CD4-positive, alpha-beta memory T cell (primary cell): Measurements from ENCODE around the gene GNAL. TPM values are rescaled to one million over a fixed set of nuclear protein-coding genes. Genes with fewer than 3 reads are reported as not detected.

Experiments
- CTCF ChIA-PET: fragments of 350-600 bp; sonication (Branson Sonifier 250); formaldehyde crosslinking; loops from one replicate; lab custom pipeline; 2021; ENCODE audit warnings: inconsistent platforms; ENCODE audit not compliant: partially characterized antibody; lab: Charles Lee
- POLR2A ChIA-PET: fragments of 350-600 bp; sonication (Branson Sonifier 250); formaldehyde crosslinking; loops from one replicate; lab custom pipeline; 2021; ENCODE audit not compliant: partially characterized antibody; lab: Charles Lee
- DNase-seq, 5 donors: peaks; one replicate each; pipeline versions ENCODE4 v3.0.0 to v3.0.0-alpha.2; 2020 to 2022; ENCODE audit warnings: mixed read lengths in 1 of 5
- H3K27ac ChIP-seq: one replicate; pipeline ENCODE4 v1.7.0; 2013; ENCODE audit warnings: low read depth, low read length
- H3K27me3 ChIP-seq: 2 replicates; pipeline ENCODE4 v1.7.0; 2013; ENCODE audit warnings: mild to moderate bottlenecking, low read length, moderate library complexity; ENCODE audit not compliant: insufficient read depth
- H3K36me3 ChIP-seq: 2 replicates; pipeline ENCODE4 v1.7.0; 2013; ENCODE audit warnings: mild to moderate bottlenecking, low read length, moderate library complexity; ENCODE audit not compliant: insufficient read depth
- H3K4me1 ChIP-seq: 2 replicates; pipeline ENCODE4 v1.7.0; 2013; ENCODE audit warnings: mild to moderate bottlenecking, low read length, moderate library complexity; ENCODE audit not compliant: insufficient read depth
- H3K4me3 ChIP-seq, 2 donors: one replicate each; pipeline ENCODE4 v1.7.0; 2013; ENCODE audit warnings: low read length in 2 of 2, mild to moderate bottlenecking in 1 of 2
- H3K9me3 ChIP-seq, 2 donors: one replicate each; pipeline ENCODE4 v1.7.0; 2013; ENCODE audit warnings: low read length in 2 of 2, control low read depth in 1 of 2; ENCODE audit not compliant: control insufficient read depth in 1 of 2
- H3K27ac Mint-ChIP-seq, 7 donors: one replicate each; pipeline ENCODE4 v1.8.0; 2020 to 2021; ENCODE audit warnings: mixed read lengths in 7 of 7, mild to moderate bottlenecking in 6 of 7, inconsistent platforms in 3 of 7, moderate library complexity in 3 of 7
- H3K27me3 Mint-ChIP-seq, 2 donors: one replicate each; pipeline ENCODE4 v1.8.0; 2020 to 2021; ENCODE audit warnings: mixed read lengths in 2 of 2
- H3K36me3 Mint-ChIP-seq, 2 donors: one replicate each; pipeline ENCODE4 v1.8.0; 2020 to 2021; ENCODE audit warnings: mixed read lengths in 2 of 2, inconsistent platforms in 1 of 2, mild to moderate bottlenecking in 1 of 2
- H3K4me1 Mint-ChIP-seq, 4 donors: one replicate each; pipeline ENCODE4 v1.8.0; 2020 to 2021; ENCODE audit warnings: mixed read lengths in 4 of 4, mild to moderate bottlenecking in 1 of 4
- H3K4me3 Mint-ChIP-seq, 8 donors: one replicate each; pipeline ENCODE4 v1.8.0; 2020 to 2021; ENCODE audit warnings: mixed read lengths in 8 of 8, mild to moderate bottlenecking in 7 of 8, moderate library complexity in 6 of 8, inconsistent platforms in 3 of 8
- H3K9me3 Mint-ChIP-seq, 8 donors: one replicate each; pipeline ENCODE4 v1.8.0; 2020 to 2021; ENCODE audit warnings: mixed read lengths in 8 of 8, mild to moderate bottlenecking in 5 of 8, inconsistent platforms in 3 of 8, moderate library complexity in 1 of 8
- intact Hi-C: fragments of 100-400 bp; cut with micrococcal nuclease; formaldehyde crosslinking; loops from one replicate; pipeline ENCODE4 v1.15.1; 2023
- polyA plus RNA-seq, 2 donors: library from polyadenylated mRNA; unstranded; fragments of 300-500 nt; fragmentation: Illumina TruSeq; gene quantifications; one replicate each; pipeline ENCODE4 v1.2.3, GENCODE V29; 2021
- total RNA-seq, 2 experiments: library from RNA; stranded (reverse); gene quantifications; one replicate each; pipeline ENCODE4 v1.2.3, GENCODE V29; 2021

Gene GNAL
- total and polyA plus RNA-seq, 4 experiments from 2014 or later = 0.20 to 0.33 (median 0.26) TPM; not detected in 1

GRCh38 chr18:11811009-11811408, 121.9 kb downstream of the GNAL start:
- Histone ChIP-seq H3K36me3 (no peaks in the 10 kb centered on the region), H3K27me3 (no peaks in the 10 kb centered on the region), H3K4me3 (no peak overlapping the region), H3K27ac (no peak overlapping the region), H3K9me3 (no peaks in the 10 kb centered on the region), H3K4me1 (no peaks in the 10 kb centered on the region)
- DNase-seq = no peak
- ChIA-PET POLR2A (no interaction called here), CTCF (no interaction called here)
- intact Hi-C loops = no loop called here
- Mint-ChIP-seq H3K36me3 (no peaks in the 10 kb centered on the region), H3K4me3 (no peak overlapping the region), H3K27me3 (peaks cover 2 to 8% of the 10 kb centered on the region in 2 donors), H3K27ac (no peak overlapping the region), H3K9me3 (no peaks in the 10 kb centered on the region), H3K4me1 (no peaks in the 10 kb centered on the region)

- H3K36me3 ChIP-seq = no peaks in the 10 kb centered on the region
- Mint-ChIP-seq H3K27me3 (peaks cover 3 to 9% of the 10 kb centered on the region in 2 donors), H3K27ac (no peak overlapping the region), H3K4me3 (no peak overlapping the region), H3K9me3 (peaks cover 0 to 5% (median 0%) of the 10 kb centered on the region in 8 donors), H3K4me1 (no peaks in the 10 kb centered on the region), H3K36me3 (no peaks in the 10 kb centered on the region)
- DNase-seq = no peak
- intact Hi-C loops = no loop called here
- no peak overlapping the region for H3K4me3 ChIP-seq
- no peaks in the 10 kb centered on the region for H3K9me3 ChIP-seq
- CTCF ChIA-PET = no interaction called here
- no peak overlapping the region for H3K27ac ChIP-seq
- no peaks in the 10 kb centered on the region for H3K27me3 ChIP-seq
- no peaks in the 10 kb centered on the region for H3K4me1 ChIP-seq
- POLR2A ChIA-PET = no interaction called here
Measured at GRCh38 chr18:11817229-11817628, 128.2 kb downstream of the GNAL start.

- Histone ChIP-seq H3K4me3 (no peak overlapping the region), H3K27me3 (no peaks in the 10 kb centered on the region), H3K9me3 (no peaks in the 10 kb centered on the region), H3K4me1 (no peaks in the 10 kb centered on the region), H3K36me3 (no peaks in the 10 kb centered on the region), H3K27ac (no peak overlapping the region)
- intact Hi-C loops = no loop called here
- H3K27me3 Mint-ChIP-seq = peaks cover 3 to 9% of the 10 kb centered on the region in 2 donors
- no peak overlapping the region for H3K27ac Mint-ChIP-seq
- H3K4me3 Mint-ChIP-seq = no peak overlapping the region
- H3K9me3 Mint-ChIP-seq = peaks cover 0 to 5% (median 0%) of the 10 kb centered on the region in 8 donors
- CTCF ChIA-PET = no interaction called here
- no peaks in the 10 kb centered on the region for H3K36me3 Mint-ChIP-seq
- DNase-seq = no peak
- POLR2A ChIA-PET = no interaction called here
- H3K4me1 Mint-ChIP-seq = no peaks in the 10 kb centered on the region
Measured at GRCh38 chr18:11818486-11819203, 129.6 kb downstream of the GNAL start.

GRCh38 chr18:11819938-11820337, 130.9 kb downstream of the GNAL start:
- Histone ChIP-seq H3K4me1 (no peaks in the 10 kb centered on the region), H3K9me3 (no peaks in the 10 kb centered on the region), H3K27me3 (no peaks in the 10 kb centered on the region), H3K4me3 (no peak overlapping the region), H3K36me3 (no peaks in the 10 kb centered on the region), H3K27ac (no peak overlapping the region)
- ChIA-PET POLR2A (no interaction called here), CTCF (no interaction called here)
- Mint-ChIP-seq H3K27me3 (peaks cover 3 to 9% of the 10 kb centered on the region in 2 donors), H3K9me3 (peaks cover 0 to 5% (median 0%) of the 10 kb centered on the region in 8 donors), H3K36me3 (no peaks in the 10 kb centered on the region), H3K27ac (no peak overlapping the region), H3K4me3 (no peak overlapping the region), H3K4me1 (no peaks in the 10 kb centered on the region)
- no peak for DNase-seq
- intact Hi-C loops = no loop called here

- H3K27ac Mint-ChIP-seq = no peak overlapping the region
- Histone ChIP-seq H3K27ac (no peak overlapping the region), H3K36me3 (no peaks in the 10 kb centered on the region), H3K4me3 (no peak overlapping the region), H3K4me1 (no peaks in the 10 kb centered on the region), H3K9me3 (no peaks in the 10 kb centered on the region), H3K27me3 (no peaks in the 10 kb centered on the region)
- no peak overlapping the region for H3K4me3 Mint-ChIP-seq
- ChIA-PET POLR2A (no interaction called here), CTCF (no interaction called here)
- no peaks in the 10 kb centered on the region for H3K36me3 Mint-ChIP-seq
- peaks cover 0 to 5% (median 0%) of the 10 kb centered on the region in 8 donors for H3K9me3 Mint-ChIP-seq
- intact Hi-C loops = no loop called here
- H3K27me3 Mint-ChIP-seq = peaks cover 3 to 6% of the 10 kb centered on the region in 2 donors
- H3K4me1 Mint-ChIP-seq = no peaks in the 10 kb centered on the region
- no peak for DNase-seq
Measured at GRCh38 chr18:11820697-11821096, 131.6 kb downstream of the GNAL start.

GRCh38 chr18:11821208-11821607, 132.1 kb downstream of the GNAL start:
- Mint-ChIP-seq H3K4me3 (no peak overlapping the region), H3K9me3 (peaks cover 0 to 5% (median 0%) of the 10 kb centered on the region in 8 donors), H3K36me3 (no peaks in the 10 kb centered on the region), H3K27ac (no peak overlapping the region), H3K27me3 (peaks cover 3 to 6% of the 10 kb centered on the region in 2 donors), H3K4me1 (no peaks in the 10 kb centered on the region)
- CTCF ChIA-PET = no interaction called here
- Histone ChIP-seq H3K9me3 (no peaks in the 10 kb centered on the region), H3K36me3 (no peaks in the 10 kb centered on the region), H3K27me3 (no peaks in the 10 kb centered on the region), H3K27ac (no peak overlapping the region), H3K4me1 (no peaks in the 10 kb centered on the region), H3K4me3 (no peak overlapping the region)
- no peak for DNase-seq
- POLR2A ChIA-PET = no interaction called here
- intact Hi-C loops = no loop called here

- POLR2A ChIA-PET = no interaction called here
- peaks cover 3 to 6% of the 10 kb centered on the region in 2 donors for H3K27me3 Mint-ChIP-seq
- Histone ChIP-seq H3K4me3 (no peak overlapping the region), H3K27me3 (no peaks in the 10 kb centered on the region), H3K27ac (no peak overlapping the region), H3K9me3 (no peaks in the 10 kb centered on the region), H3K36me3 (no peaks in the 10 kb centered on the region), H3K4me1 (no peaks in the 10 kb centered on the region)
- DNase-seq = no peak
- peaks cover 0 to 5% (median 0%) of the 10 kb centered on the region in 8 donors for H3K9me3 Mint-ChIP-seq
- intact Hi-C loops = no loop called here
- no peaks in the 10 kb centered on the region for H3K4me1 Mint-ChIP-seq
- no peaks in the 10 kb centered on the region for H3K36me3 Mint-ChIP-seq
- no peak overlapping the region for H3K4me3 Mint-ChIP-seq
- CTCF ChIA-PET = no interaction called here
- no peak overlapping the region for H3K27ac Mint-ChIP-seq
Measured at GRCh38 chr18:11821643-11822237, 132.7 kb downstream of the GNAL start.
